DOHH2 (cell line): ENCODE measurements around the gene CMKLR1.

Experiments
- EZH2phosphoT487 ChIP-seq: fragments of 200-600 bp; sonication (generic); IDR thresholded peaks from 2 replicates; pipeline ENCODE4 v1.6.1; 2017; ENCODE audit warnings: borderline replicate concordance, mild to moderate bottlenecking, antibody characterized with exemption, low read length, moderate library complexity, mixed read lengths
- TF ChIP-seq, protein P1 (sequence below): fragments of 200-600 bp; sonication (generic); IDR thresholded peaks from one replicate; pipeline ENCODE4 v1.5.1; 2014; ENCODE audit warnings: antibody characterized with exemption, mild to moderate bottlenecking, low read depth, low read length; ENCODE audit not compliant: poor library complexity, severe bottlenecking

DNA sequence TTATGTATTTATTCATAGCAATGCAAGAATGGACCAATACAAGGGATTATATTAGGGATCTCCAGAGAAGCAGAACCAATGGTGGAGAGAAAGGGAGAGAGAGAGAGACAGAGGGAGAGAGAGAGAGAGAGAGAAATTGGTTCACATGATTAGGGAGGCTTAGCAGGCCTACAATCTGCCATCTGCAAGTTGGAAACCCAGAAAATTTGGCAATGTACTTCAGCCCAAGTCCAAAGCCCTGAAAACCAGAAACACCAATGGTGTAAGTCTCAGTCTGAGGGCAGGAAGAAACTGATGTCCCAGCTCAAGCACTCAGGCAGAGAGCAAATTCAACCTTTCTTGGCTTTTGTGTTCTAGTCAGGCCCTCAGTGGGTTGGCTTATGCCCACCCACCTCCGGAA is 48.7 kb upstream of the CMKLR1 start:
- TF ChIP-seq, protein P1, sequence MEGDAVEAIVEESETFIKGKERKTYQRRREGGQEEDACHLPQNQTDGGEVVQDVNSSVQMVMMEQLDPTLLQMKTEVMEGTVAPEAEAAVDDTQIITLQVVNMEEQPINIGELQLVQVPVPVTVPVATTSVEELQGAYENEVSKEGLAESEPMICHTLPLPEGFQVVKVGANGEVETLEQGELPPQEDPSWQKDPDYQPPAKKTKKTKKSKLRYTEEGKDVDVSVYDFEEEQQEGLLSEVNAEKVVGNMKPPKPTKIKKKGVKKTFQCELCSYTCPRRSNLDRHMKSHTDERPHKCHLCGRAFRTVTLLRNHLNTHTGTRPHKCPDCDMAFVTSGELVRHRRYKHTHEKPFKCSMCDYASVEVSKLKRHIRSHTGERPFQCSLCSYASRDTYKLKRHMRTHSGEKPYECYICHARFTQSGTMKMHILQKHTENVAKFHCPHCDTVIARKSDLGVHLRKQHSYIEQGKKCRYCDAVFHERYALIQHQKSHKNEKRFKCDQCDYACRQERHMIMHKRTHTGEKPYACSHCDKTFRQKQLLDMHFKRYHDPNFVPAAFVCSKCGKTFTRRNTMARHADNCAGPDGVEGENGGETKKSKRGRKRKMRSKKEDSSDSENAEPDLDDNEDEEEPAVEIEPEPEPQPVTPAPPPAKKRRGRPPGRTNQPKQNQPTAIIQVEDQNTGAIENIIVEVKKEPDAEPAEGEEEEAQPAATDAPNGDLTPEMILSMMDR, result no peak
- no peak for TF ChIP-seq EZH2phosphoT487
